T-helper 17 cell (primary cell): Measurements from ENCODE around the gene CTDSP2. TPM values are rescaled to one million over a fixed set of nuclear protein-coding genes. Genes with fewer than 3 reads are reported as not detected.

Experiments
- ATAC-seq: fragments of 150-1000 bp; cut with Tn5 transposase; 2 replicates; pipeline ENCODE4 v1.10.0; 2021; ENCODE audit warnings: mild to moderate bottlenecking, moderate library complexity
- DNase-seq, 3 donors: peaks; one replicate each; pipeline versions ENCODE4 v3.0.0 to v3.0.0-alpha.2; 2020 to 2021
- H3K9me3 ChIP-seq: one replicate; pipeline ENCODE4 v1.7.0; 2013; ENCODE audit warnings: low read length, mild to moderate bottlenecking; ENCODE audit not compliant: control insufficient read depth, poor library complexity, severe bottlenecking
- H3K27ac Mint-ChIP-seq: one replicate; pipeline ENCODE4 v1.8.0; 2022; ENCODE audit warnings: mild to moderate bottlenecking, moderate library complexity, mixed read lengths
- H3K27me3 Mint-ChIP-seq: one replicate; pipeline ENCODE4 v1.8.0; 2022; ENCODE audit warnings: mixed read lengths
- H3K36me3 Mint-ChIP-seq: one replicate; pipeline ENCODE4 v1.8.0; 2022; ENCODE audit warnings: low read depth, mixed read lengths
- H3K4me1 Mint-ChIP-seq: one replicate; pipeline ENCODE4 v1.8.0; 2022; ENCODE audit warnings: mild to moderate bottlenecking, mixed read lengths
- H3K4me3 Mint-ChIP-seq: one replicate; pipeline ENCODE4 v1.8.0; 2022; ENCODE audit warnings: mild to moderate bottlenecking, moderate library complexity, mixed read lengths
- total RNA-seq, 4 donors: library from RNA in 2 of 4; stranded (reverse) in 2 of 4; gene quantifications; one replicate each; pipeline ENCODE4 v1.2.3 and lab custom pipeline; 2022 to 2026

CTDSP2 gene
- total RNA-seq, 2 donors from 2014 or later: 114 to 132 TPM

- H3K36me3 Mint-ChIP-seq: no peaks in the 10 kb centered on the region
- no peak for DNase-seq
- H3K4me3 Mint-ChIP-seq: no peak overlapping the region
- H3K4me1 Mint-ChIP-seq: peaks cover 13% of the 10 kb centered on the region
- H3K27ac Mint-ChIP-seq: no peak overlapping the region
- H3K9me3 ChIP-seq: no peaks in the 10 kb centered on the region
- ATAC-seq: no peak
- H3K27me3 Mint-ChIP-seq: no peaks in the 10 kb centered on the region
Observed at GRCh38 chr12:57817261-57817989, 29.1 kb downstream of the CTDSP2 start.

DNA sequence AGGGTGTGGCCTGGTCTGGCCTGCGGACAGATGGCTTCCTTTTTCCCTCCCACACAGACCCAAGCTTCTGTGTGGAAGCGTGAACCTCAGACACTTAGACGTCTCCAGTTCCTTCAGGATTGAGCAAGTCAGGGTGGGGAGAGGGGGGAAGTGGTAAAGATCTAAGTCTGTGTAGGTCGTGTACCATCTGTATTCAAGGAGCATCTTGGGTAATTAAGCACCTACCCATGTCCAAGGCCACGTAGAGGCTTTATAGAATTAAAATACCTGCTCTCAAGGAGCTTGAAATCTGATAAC is 29.7 kb downstream of the CTDSP2 start:
- ATAC-seq (no peak), DNase-seq (no peak)
- H3K9me3 ChIP-seq: no peaks in the 10 kb centered on the region
- Mint-ChIP-seq H3K27ac (no peak overlapping the region), H3K27me3 (no peaks in the 10 kb centered on the region), H3K4me3 (no peak overlapping the region), H3K4me1 (peaks cover 13% of the 10 kb centered on the region), H3K36me3 (peaks cover under 1% of the 10 kb centered on the region)

- no peaks in the 10 kb centered on the region for H3K9me3 ChIP-seq
- ATAC-seq: no peak
- Mint-ChIP-seq H3K27ac (no peak overlapping the region), H3K36me3 (peaks cover 2% of the 10 kb centered on the region), H3K4me1 (peaks cover 13% of the 10 kb centered on the region), H3K27me3 (no peaks in the 10 kb centered on the region), H3K4me3 (no peak overlapping the region)
- no peak for DNase-seq
Observed at GRCh38 chr12:57816001-57816854, 30.3 kb downstream of the CTDSP2 start.

GRCh38 chr12:57815177-57816000 is 31.1 kb downstream of the CTDSP2 start:
- Mint-ChIP-seq H3K36me3 (peaks cover 2% of the 10 kb centered on the region), H3K4me1 (peaks cover 12% of the 10 kb centered on the region), H3K27ac (no peak overlapping the region), H3K27me3 (no peaks in the 10 kb centered on the region), H3K4me3 (no peak overlapping the region)
- DNase-seq: no peak
- no peaks in the 10 kb centered on the region for H3K9me3 ChIP-seq
- no peak for ATAC-seq

DNA sequence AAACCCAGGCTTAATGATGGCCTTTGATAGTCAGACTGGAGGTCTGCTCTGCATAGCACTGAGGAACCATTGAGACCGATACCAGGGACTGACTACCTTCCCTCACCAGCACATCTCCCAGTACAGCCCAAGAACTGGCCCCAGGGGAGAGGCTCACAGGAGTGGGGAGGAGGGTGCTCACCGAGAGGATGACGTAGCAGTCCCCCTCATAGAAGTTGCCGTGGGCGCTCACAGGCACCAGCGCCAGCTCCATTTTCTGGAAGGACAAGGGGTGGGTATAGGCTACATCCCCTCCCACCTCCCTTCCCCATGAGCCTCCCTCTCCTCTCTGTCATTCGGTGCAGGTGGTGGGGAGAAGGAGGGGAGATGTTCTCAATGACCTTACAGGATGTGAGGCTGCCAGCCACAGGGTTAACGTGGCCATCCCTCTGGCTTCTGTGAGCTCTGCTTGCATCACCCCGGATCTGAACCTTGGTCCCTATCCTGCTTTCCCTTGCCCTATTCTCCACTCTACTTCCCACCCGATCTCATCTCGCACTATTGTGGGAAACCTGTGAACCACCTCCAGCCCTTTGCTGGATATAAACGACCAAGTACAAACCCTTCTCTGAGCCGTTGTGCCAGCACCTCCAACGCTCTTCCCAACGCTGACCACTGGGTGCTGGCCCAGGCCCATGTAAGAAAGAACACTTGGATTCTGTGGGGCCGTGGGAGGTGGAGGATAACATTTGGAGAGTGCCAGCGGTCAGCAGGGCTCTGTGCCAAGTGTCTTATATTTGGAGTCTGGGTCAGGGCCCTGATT is 32.4 kb downstream of the CTDSP2 start:
- Mint-ChIP-seq H3K27ac (peak overlapping the region; percentile 37), H3K36me3 (peaks cover 2% of the 10 kb centered on the region)

DNA sequence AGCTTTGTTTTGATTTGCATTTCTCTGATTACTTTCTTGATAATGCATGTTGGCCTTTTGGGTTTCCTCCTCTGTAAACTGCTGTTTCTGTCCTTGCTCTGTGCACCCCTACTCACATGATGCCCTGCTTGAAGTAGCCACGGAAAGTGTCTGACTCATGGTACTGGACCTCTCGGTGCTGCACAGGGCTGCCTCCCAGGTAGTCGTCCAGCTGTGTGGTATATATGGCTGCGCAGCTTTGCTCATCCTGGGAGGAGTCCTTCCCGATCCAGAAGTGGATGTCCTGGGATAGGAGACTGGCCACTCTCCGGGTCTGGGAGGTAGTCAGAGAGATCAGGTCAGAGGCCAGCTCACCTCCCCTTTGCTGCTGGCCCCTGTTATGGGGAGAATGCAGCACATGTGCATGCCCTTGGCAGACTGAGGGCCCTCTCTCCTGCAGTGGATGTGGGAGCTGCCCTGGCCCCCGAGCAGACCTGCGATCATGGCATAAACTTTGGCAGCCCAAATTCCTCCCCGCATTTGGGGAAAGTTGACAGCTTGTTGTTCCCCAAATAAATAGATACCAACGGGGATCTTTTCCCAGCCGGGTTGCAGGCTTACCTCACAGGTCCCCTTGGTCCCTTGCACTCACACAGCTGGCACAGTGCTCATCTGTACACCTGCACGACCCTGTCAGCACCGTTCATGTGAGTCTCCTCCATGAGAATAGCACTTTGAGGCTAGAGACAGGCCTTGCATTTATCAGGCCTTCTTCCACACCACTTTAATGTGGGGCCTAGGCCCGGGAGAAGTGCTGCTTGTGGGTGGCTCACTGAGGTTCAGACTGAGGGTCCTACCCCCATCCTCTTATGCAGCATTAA is 33.2 kb downstream of the CTDSP2 start:
- peaks cover 4% of the 10 kb centered on the region for H3K4me1 Mint-ChIP-seq
- H3K36me3 Mint-ChIP-seq: peaks cover 2% of the 10 kb centered on the region
- no peak for DNase-seq
- no peak overlapping the region for H3K4me3 Mint-ChIP-seq
- no peaks in the 10 kb centered on the region for H3K9me3 ChIP-seq
- no peaks in the 10 kb centered on the region for H3K27me3 Mint-ChIP-seq
- H3K27ac Mint-ChIP-seq: no peak overlapping the region
- ATAC-seq: no peak

More for the DNA sequence above, 32.4 kb downstream of the CTDSP2 start:
- Mint-ChIP-seq H3K4me3 (no peak overlapping the region), H3K27me3 (no peaks in the 10 kb centered on the region), H3K4me1 (peaks cover 11% of the 10 kb centered on the region)
- no peaks in the 10 kb centered on the region for H3K9me3 ChIP-seq
- ATAC-seq (no peak), DNase-seq (no peak)

GRCh38 chr12:57811028-57811755 is 35.3 kb downstream of the CTDSP2 start:
- Mint-ChIP-seq H3K4me3 (no peak overlapping the region), H3K27ac (no peak overlapping the region), H3K36me3 (peaks cover 2% of the 10 kb centered on the region), H3K4me1 (peaks cover 4% of the 10 kb centered on the region), H3K27me3 (no peaks in the 10 kb centered on the region)
- DNase-seq: no peak
- no peaks in the 10 kb centered on the region for H3K9me3 ChIP-seq
- no peak for ATAC-seq

GRCh38 chr12:57810450-57810849 is 36.1 kb downstream of the CTDSP2 start:
- Mint-ChIP-seq H3K4me1 (peaks cover 4% of the 10 kb centered on the region), H3K4me3 (no peak overlapping the region), H3K36me3 (peaks cover 2% of the 10 kb centered on the region), H3K27me3 (no peaks in the 10 kb centered on the region), H3K27ac (no peak overlapping the region)
- DNase-seq (no peak), ATAC-seq (no peak)
- H3K9me3 ChIP-seq: no peaks in the 10 kb centered on the region

DNA sequence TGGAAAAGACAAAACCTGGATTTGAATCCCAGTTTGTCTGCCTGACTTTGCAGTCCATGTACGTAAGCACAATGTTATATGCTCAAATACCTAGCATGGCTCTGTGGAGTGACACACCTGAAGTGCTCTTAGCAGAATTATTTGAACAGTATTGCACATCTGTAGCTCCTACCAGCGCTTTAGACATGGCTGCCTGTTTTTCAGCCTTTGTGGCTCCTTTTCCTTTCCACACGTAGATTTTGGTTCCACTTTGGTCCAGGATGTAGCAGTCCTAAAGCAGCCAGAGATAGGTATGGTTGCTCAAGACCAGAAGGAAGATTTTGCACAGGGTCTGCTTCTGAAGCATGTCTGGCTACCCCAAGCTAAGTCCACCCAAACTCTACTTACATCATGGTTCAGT is 37.1 kb downstream of the CTDSP2 start:
- peaks cover 4% of the 10 kb centered on the region for H3K4me1 Mint-ChIP-seq
- H3K36me3 Mint-ChIP-seq: peaks cover 2% of the 10 kb centered on the region
- H3K9me3 ChIP-seq: no peaks in the 10 kb centered on the region
- no peak for ATAC-seq
- no peaks in the 10 kb centered on the region for H3K27me3 Mint-ChIP-seq
- H3K27ac Mint-ChIP-seq: no peak overlapping the region
- H3K4me3 Mint-ChIP-seq: no peak overlapping the region
- DNase-seq: no peak

GRCh38 chr12:57808351-57808750 is 38.2 kb downstream of the CTDSP2 start:
- no peak overlapping the region for H3K27ac Mint-ChIP-seq
- H3K27me3 Mint-ChIP-seq: no peaks in the 10 kb centered on the region
- no peak overlapping the region for H3K4me3 Mint-ChIP-seq

DNA sequence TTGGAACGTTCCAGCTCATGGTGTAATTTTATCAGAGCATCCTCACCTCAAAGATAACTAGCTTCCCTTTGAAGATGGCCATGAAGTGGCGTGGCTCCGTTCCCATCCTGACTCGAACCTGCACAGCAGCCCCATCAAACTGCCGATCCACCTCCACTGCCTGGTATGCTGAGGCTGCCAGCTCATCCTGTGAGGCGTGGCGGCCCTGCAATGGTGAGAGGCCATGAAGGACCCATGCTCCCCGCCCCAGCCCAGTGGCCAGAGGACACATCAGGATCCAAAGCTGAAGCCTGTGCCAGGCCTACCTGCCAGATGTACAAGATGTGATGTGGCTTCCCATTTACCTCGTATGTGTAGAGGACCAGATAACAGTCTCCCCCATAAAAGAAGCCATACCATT is 39.2 kb downstream of the CTDSP2 start:
- peaks cover 6% of the 10 kb centered on the region for H3K36me3 Mint-ChIP-seq
- H3K4me1 Mint-ChIP-seq: peaks cover 4% of the 10 kb centered on the region
- no peaks in the 10 kb centered on the region for H3K9me3 ChIP-seq
- no peak for DNase-seq
- H3K27me3 Mint-ChIP-seq: no peaks in the 10 kb centered on the region
- ATAC-seq: no peak
- no peak overlapping the region for H3K4me3 Mint-ChIP-seq
- H3K27ac Mint-ChIP-seq: no peak overlapping the region

More at GRCh38 chr12:57808351-57808750, 38.2 kb downstream of the CTDSP2 start:
- Mint-ChIP-seq H3K36me3 (peaks cover 2% of the 10 kb centered on the region), H3K4me1 (peaks cover 6% of the 10 kb centered on the region)
- DNase-seq: no peak
- H3K9me3 ChIP-seq: no peaks in the 10 kb centered on the region
- no peak for ATAC-seq
